ENCODE data around the gene TPPP.

TPPP gene

GRCh38 chr5:624951-625230, 68.3 kb downstream of the TPPP start:
- DNase-seq (ENCODE audit: low read depth): no peak

GRCh38 chr5:624118-624950, 68.8 kb downstream of the TPPP start:
- DNase-seq (ENCODE audit: low read depth): no peak

DNA sequence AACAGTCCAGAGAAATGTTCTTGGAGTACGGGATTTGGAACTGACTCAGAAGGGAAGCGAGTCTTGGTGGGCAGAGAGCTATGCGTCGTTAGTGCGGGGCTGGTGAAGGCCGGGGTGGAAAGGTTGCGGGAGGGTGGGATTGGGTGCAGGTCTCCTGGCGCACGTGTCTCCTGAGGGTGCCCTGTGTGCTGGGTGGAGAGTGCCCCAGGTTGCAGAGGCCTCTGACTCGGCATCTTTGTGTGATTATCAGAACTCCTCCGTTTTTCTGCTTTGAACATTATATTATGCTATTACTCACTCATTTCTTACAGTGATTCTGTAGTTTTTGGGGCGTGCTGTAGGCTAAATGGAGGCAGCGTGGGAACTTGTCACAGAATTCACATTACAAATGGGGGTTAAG, 69.6 kb downstream of the TPPP start:
- no peak for DNase-seq (ENCODE audit: low read depth)

- no peak for DNase-seq (ENCODE audit: low read depth)
These were observed 70.1 kb downstream of the TPPP start for GRCh38 chr5:622946-623522.

GRCh38 chr5:622359-622758, 70.8 kb downstream of the TPPP start:
- no peak for DNase-seq (ENCODE audit: low read depth)

- DNase-seq (ENCODE audit: low read depth): no peak
These were observed 71.8 kb downstream of the TPPP start for GRCh38 chr5:621341-621761.

GRCh38 chr5:620586-621180, 72.5 kb downstream of the TPPP start:
- DNase-seq (ENCODE audit: low read depth): no peak

DNA sequence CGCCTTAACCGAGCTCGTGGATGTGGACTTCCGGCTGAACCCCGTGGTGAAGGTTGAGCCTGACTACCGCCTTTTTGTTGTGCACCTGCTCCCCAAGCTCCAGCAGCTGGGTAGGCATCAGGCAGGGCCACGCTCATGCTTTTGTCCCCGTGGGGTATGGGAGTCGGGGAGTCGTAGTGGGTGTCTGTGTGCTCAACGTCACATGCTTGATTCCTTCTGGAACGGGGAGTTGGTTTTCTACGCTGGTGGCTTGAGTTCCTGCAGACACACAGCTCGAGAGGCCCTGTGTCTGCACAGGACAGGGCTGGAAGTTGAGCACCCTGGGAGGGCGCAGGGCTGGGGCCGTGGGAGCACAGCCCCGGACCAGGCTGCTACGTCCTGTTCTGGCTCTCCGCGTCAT, 73.0 kb downstream of the TPPP start:
- DNase-seq (ENCODE audit: low read depth): no peak

DNA sequence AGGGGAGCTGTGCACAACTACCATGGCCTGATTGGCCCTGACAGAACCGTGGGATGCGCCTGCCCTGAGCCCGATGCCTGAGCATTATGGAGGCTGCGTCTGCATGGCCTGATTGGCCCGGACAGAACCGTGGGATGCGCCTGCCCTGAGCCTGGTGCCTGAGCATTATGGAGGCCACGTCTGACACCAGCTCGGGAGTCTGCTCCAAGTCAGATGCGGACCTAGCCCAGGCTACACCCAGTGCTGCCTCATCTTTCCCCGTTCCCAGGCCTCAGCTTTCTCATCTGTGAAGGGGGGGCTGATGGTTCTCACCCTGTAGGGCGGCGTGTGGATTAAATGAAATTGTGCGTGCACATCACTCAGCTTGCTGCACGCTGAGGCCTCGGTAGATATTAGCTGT, 73.7 kb downstream of the TPPP start:
- DNase-seq (ENCODE audit: low read depth): no peak

DNA sequence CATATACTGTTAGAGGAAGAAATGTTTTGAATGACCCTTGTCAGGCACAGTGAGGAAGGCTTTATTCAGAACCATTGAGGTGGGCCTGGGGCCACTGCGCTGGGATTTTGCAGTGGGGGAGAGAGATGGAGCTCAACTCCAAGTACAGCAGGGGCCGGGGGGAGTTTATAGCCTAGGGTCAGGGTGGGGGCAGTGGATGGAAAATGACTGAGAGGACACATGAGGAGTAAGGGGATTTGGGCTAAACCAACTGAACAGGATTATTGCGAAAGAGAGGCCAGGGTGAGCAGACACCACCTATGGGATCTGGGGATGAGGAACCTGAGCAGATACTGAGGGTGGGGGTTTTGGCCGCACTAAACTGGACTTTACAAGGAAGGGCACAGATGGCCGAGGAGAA, 74.7 kb downstream of the TPPP start:
- DNase-seq (ENCODE audit: low read depth): no peak

- no peak for DNase-seq (ENCODE audit: low read depth)
These were observed 75.3 kb downstream of the TPPP start for GRCh38 chr5:617896-618295.

DNA sequence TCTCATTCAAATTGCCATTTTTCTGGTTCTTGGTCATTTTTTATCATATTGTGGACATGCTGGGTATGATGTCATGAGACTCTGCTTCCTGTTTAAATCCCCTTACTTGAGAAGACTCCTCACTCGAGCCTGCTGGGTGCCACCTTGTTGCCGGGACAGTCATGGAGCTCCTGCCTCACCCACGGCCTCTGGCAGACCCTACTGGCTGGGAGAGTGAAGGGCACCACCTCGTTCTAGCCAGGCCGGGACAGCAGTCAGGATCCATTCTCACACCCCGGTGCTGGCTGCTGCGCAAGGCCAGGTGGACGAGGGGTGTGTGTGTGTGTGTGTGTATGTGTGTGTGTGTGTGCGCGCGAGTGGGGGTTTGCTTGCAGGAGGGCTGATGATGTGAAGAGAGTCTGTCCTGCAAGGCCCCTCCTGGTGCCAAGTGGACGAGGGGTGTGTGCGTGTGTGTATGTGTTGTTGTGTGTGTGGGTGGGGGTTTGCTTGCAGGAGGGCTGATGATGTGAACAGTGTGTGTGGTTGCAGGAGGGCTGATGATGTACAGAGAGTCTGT, 76.6 kb downstream of the TPPP start:
- no peak for DNase-seq (ENCODE audit: low read depth)

GRCh38 chr5:612498-613424, 80.4 kb downstream of the TPPP start:
- DNase-seq (ENCODE audit: low read depth): no peak

DNA sequence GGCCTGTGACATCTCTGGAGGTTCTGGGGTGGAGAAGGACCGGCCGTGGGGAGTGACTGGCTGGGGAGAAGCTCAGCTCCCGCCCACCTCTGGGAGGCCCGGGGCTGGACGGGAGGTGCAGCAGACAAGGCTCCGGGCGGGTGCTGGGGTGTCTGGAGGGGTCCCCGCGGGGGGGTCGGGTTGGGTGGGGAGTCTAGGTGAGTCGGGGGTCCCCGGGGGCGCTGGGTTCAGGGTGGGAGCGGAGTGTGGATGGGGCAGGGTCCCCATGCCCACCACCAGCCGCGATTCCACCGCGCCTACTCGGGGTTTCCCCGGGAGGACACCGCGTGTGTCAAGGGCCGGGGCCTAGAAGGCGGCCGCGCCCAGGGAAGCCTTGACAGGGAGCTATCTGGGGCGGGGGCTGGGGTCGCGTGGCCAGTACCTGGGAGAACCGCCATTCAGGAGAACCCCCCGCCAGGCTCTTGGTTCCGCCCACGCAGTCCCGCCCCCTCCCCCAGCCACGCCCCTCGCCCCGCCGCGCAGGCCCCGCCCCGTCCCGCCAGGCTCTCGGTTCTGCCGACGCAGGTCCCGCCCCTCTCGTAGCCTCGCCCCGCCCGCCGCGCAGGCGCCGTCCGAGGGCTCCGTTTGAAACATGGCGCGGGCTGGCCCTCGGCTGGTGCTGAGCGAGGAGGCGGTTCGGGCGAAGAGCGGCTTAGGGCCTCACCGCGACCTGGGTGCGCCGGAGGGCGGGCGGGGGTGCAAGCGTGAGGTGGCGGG, 81.2 kb downstream of the TPPP start, which contains the start of gene CEP72:
Gene CEP72, plus strand, starts transcription at position 610 of the 756 bp plus-strand sequence. Its CDS starts 22 bp downstream, at position 632.
- peak; percentile 92 for DNase-seq (ENCODE audit: low read depth)

GRCh38 chr5:610744-611730, 82.1 kb downstream of the TPPP start:
- no peak for DNase-seq (ENCODE audit: low read depth)

GRCh38 chr5:610011-610743, 83.0 kb downstream of the TPPP start:
- DNase-seq (ENCODE audit: low read depth): no peak

Measured in activated T-helper 9 cell treated with anti-CD3 and anti-CD28 coated beads, Interleukin-2, amount 50 U/mL, for 16 hours (primary cell).